Measurements from ENCODE around the gene LRRK1. TPM values are rescaled to one million over a fixed set of nuclear protein-coding genes. Genes with fewer than 3 reads are reported as not detected.

Gene LRRK1
- total RNA-seq, 2 donors from 2014 or later: 1.5 to 2.1 TPM

- Mint-ChIP-seq H3K4me1 (no peaks in the 10 kb centered on the region), H3K27me3 (peaks cover 35% of the 10 kb centered on the region), H3K4me3 (no peak overlapping the region), H3K36me3 (ENCODE audit: low read depth) (no peaks in the 10 kb centered on the region), H3K27ac (no peak overlapping the region)
- no peaks in the 10 kb centered on the region for H3K9me3 ChIP-seq (ENCODE audit: control insufficient read depth, low read length, poor library complexity, severe bottlenecking)
- DNase-seq (no peak), ATAC-seq (no peak)
These were observed 75.7 kb downstream of the LRRK1 start for GRCh38 chr15:100994597-100995446.

DNA sequence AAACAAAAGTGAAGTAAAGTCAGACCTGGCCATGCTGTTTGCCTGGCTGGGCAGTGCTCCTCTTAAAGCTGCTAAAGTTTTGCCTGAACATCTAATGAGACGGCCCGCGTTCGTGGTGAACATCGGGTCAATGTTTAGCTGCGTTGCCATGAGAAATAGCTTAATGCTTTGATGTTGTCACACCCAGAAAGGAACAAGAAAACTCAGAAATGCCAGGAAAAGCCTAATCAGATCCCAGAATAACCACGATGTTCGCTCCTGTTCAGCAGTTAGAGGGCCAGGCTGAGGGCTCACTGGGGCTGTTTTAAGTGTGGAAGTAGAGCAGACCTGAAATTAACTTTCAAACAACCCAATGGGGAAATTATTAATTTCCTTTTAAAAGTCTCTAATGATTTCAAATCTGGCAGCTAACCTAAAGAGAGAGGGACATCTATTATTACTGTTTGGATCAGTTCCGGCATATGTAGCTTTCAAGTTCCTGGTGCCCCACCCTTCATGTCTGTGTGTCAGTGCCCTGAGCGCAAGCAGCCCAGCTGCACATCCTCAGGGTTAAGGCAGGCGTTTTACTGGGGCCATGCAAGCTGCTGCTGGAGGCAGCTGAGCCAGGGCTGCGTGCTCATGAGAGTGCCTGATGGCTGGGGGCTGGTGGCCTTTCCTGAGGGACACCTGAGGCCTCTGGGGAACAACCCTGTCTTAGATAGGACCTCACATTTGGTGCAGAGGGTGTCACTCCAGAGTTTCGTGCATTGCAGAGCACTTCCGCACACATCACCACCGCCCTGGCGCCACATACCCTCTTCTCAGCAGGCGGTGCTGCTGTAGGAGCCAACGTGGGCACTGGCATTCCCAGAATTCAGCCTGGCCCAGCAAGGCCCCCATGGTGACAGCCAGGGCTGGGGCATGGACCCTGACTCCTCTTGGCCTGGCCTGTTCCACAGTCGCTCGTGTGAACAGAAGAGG, 76.6 kb downstream of the LRRK1 start:
- Mint-ChIP-seq H3K27me3 (peaks cover 44% of the 10 kb centered on the region), H3K36me3 (ENCODE audit: low read depth) (no peaks in the 10 kb centered on the region), H3K27ac (no peak overlapping the region), H3K4me3 (no peak overlapping the region), H3K4me1 (no peaks in the 10 kb centered on the region)
- ATAC-seq: no peak
- H3K9me3 ChIP-seq (ENCODE audit: control insufficient read depth, low read length, poor library complexity, severe bottlenecking): no peaks in the 10 kb centered on the region
- DNase-seq: no peak

GRCh38 chr15:100997442-100997841, 78.3 kb downstream of the LRRK1 start:
- H3K36me3 Mint-ChIP-seq (ENCODE audit: low read depth): no peaks in the 10 kb centered on the region
- H3K27me3 Mint-ChIP-seq: peaks cover 58% of the 10 kb centered on the region
- H3K27ac Mint-ChIP-seq: no peak overlapping the region
- ATAC-seq (no peak), DNase-seq (no peak)
- no peaks in the 10 kb centered on the region for H3K9me3 ChIP-seq (ENCODE audit: control insufficient read depth, low read length, poor library complexity, severe bottlenecking)
- H3K4me1 Mint-ChIP-seq: peaks cover 3% of the 10 kb centered on the region
- H3K4me3 Mint-ChIP-seq: no peak overlapping the region

DNA sequence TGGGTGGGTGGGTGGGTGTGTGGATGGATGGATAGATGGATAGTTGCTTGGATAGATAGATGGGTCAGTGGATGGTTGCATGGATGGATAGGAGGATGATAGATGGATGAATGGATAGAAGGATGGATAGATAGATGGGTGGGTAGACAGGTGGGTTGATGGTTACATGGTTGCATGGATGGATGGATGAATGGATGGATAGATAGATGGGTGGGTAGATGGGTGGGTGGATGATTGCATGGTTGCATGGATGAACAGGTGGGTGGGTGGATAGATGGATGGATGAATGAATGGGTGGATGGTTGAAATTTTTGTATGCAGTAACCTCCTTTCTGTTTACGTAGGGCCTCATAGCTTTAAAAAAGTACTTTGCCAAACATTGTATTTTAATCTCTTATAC, 79.5 kb downstream of the LRRK1 start:
- Mint-ChIP-seq H3K27ac (no peak overlapping the region), H3K27me3 (peaks cover 60% of the 10 kb centered on the region), H3K36me3 (ENCODE audit: low read depth) (no peaks in the 10 kb centered on the region), H3K4me3 (no peak overlapping the region), H3K4me1 (peaks cover 3% of the 10 kb centered on the region)
- H3K9me3 ChIP-seq (ENCODE audit: control insufficient read depth, low read length, poor library complexity, severe bottlenecking): no peaks in the 10 kb centered on the region
- no peak for DNase-seq
- no peak for ATAC-seq

GRCh38 chr15:100999369-100999768, 80.2 kb downstream of the LRRK1 start:
- no peak overlapping the region for H3K27ac Mint-ChIP-seq
- DNase-seq (no peak), ATAC-seq (no peak)
- no peaks in the 10 kb centered on the region for H3K9me3 ChIP-seq (ENCODE audit: control insufficient read depth, low read length, poor library complexity, severe bottlenecking)
- no peak overlapping the region for H3K4me3 Mint-ChIP-seq
- no peaks in the 10 kb centered on the region for H3K36me3 Mint-ChIP-seq (ENCODE audit: low read depth)
- H3K4me1 Mint-ChIP-seq: peaks cover 3% of the 10 kb centered on the region
- peaks cover 60% of the 10 kb centered on the region for H3K27me3 Mint-ChIP-seq

- no peak for ATAC-seq
- H3K27me3 Mint-ChIP-seq: peaks cover 59% of the 10 kb centered on the region
- H3K27ac Mint-ChIP-seq: no peak overlapping the region
- no peaks in the 10 kb centered on the region for H3K9me3 ChIP-seq (ENCODE audit: control insufficient read depth, low read length, poor library complexity, severe bottlenecking)
- no peaks in the 10 kb centered on the region for H3K36me3 Mint-ChIP-seq (ENCODE audit: low read depth)
- DNase-seq: no peak
- peaks cover 3% of the 10 kb centered on the region for H3K4me1 Mint-ChIP-seq
- no peak overlapping the region for H3K4me3 Mint-ChIP-seq
These were observed 81.1 kb downstream of the LRRK1 start for GRCh38 chr15:101000271-101000681.

DNA sequence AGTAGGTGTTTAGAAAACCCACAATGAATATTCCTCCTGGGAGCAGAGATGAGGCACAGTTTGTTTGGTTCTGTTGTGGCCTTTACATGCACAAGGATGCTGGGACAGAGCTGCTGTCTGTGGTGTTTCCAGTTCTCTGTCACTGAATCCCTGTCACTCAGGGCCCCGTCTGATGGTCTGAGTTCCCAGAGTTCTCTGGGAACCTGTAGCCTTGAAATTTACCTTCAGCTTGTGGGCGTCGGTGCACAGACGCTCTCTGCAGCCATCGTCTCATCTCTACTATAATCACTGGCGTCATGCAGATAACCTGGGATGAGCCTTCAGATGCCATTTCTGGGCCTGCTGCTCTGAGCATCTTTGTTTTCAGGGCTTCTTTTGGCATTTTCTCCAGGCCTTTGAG, 81.9 kb downstream of the LRRK1 start:
- H3K27me3 Mint-ChIP-seq: peaks cover 56% of the 10 kb centered on the region
- H3K4me1 Mint-ChIP-seq: peaks cover 3% of the 10 kb centered on the region
- no peak for DNase-seq
- H3K36me3 Mint-ChIP-seq (ENCODE audit: low read depth): no peaks in the 10 kb centered on the region
- H3K4me3 Mint-ChIP-seq: no peak overlapping the region
- H3K9me3 ChIP-seq (ENCODE audit: control insufficient read depth, low read length, poor library complexity, severe bottlenecking): no peaks in the 10 kb centered on the region
- no peak for ATAC-seq
- H3K27ac Mint-ChIP-seq: no peak overlapping the region

GRCh38 chr15:101001796-101002195, 82.6 kb downstream of the LRRK1 start:
- DNase-seq (no peak), ATAC-seq (no peak)
- Mint-ChIP-seq H3K4me1 (peaks cover 3% of the 10 kb centered on the region), H3K36me3 (ENCODE audit: low read depth) (no peaks in the 10 kb centered on the region), H3K27ac (no peak overlapping the region), H3K27me3 (peaks cover 49% of the 10 kb centered on the region), H3K4me3 (no peak overlapping the region)
- no peaks in the 10 kb centered on the region for H3K9me3 ChIP-seq (ENCODE audit: control insufficient read depth, low read length, poor library complexity, severe bottlenecking)

DNA sequence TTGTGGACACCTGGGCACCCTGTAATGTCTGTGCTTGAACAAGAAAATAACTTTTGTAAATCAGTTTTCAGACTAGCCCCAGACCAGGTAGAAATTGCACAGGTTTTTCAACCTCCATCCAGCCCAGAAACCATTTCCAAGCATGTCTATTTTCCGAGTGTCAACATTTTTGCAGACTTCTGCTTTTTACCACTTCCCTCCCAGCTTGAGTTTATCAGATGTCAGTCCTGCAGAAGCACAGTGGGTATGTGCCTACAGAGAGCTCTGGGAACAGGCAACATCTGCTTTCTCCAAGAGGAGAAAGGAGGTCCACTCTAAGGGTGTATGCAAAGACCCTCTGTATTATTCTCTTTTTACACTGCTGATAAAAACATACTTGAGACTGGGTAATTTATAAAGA, 83.9 kb downstream of the LRRK1 start:
- H3K36me3 Mint-ChIP-seq (ENCODE audit: low read depth): no peaks in the 10 kb centered on the region
- no peaks in the 10 kb centered on the region for H3K9me3 ChIP-seq (ENCODE audit: control insufficient read depth, low read length, poor library complexity, severe bottlenecking)
- no peak for DNase-seq
- H3K27ac Mint-ChIP-seq: no peak overlapping the region
- peaks cover 48% of the 10 kb centered on the region for H3K27me3 Mint-ChIP-seq
- H3K4me3 Mint-ChIP-seq: no peak overlapping the region
- H3K4me1 Mint-ChIP-seq: peaks cover 8% of the 10 kb centered on the region
- ATAC-seq: no peak

DNA sequence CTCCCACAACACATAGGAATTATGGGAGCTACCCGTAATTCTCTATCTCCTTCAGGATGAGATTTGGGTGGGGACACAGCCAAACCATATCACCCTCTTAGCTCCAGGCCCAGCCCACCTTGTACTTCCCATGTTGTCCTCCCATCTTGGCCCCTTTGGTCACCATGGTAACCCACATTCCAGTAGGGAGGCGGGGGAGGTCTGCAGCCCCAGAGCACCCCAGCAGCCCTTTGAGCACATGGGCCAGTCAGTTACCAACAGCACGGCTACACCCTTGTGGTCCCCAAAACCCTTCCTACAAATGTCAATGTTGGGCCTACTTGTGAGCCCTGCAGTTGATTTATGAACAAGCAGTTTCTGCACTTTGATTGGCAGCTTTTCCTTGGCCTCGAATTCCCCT, 84.5 kb downstream of the LRRK1 start:
- H3K4me3 Mint-ChIP-seq: no peak overlapping the region
- no peaks in the 10 kb centered on the region for H3K9me3 ChIP-seq (ENCODE audit: control insufficient read depth, low read length, poor library complexity, severe bottlenecking)
- peaks cover 48% of the 10 kb centered on the region for H3K27me3 Mint-ChIP-seq
- H3K36me3 Mint-ChIP-seq (ENCODE audit: low read depth): no peaks in the 10 kb centered on the region
- no peak for DNase-seq
- ATAC-seq: no peak
- H3K27ac Mint-ChIP-seq: no peak overlapping the region
- H3K4me1 Mint-ChIP-seq: peaks cover 14% of the 10 kb centered on the region

GRCh38 chr15:101004500-101004899, 85.3 kb downstream of the LRRK1 start:
- no peak for ATAC-seq
- Mint-ChIP-seq H3K27me3 (peaks cover 44% of the 10 kb centered on the region), H3K4me1 (peaks cover 15% of the 10 kb centered on the region), H3K36me3 (ENCODE audit: low read depth) (no peaks in the 10 kb centered on the region), H3K4me3 (no peak overlapping the region), H3K27ac (no peak overlapping the region)
- no peaks in the 10 kb centered on the region for H3K9me3 ChIP-seq (ENCODE audit: control insufficient read depth, low read length, poor library complexity, severe bottlenecking)
- no peak for DNase-seq

- no peak overlapping the region for H3K27ac Mint-ChIP-seq
- DNase-seq (no peak), ATAC-seq (no peak)
- no peaks in the 10 kb centered on the region for H3K9me3 ChIP-seq (ENCODE audit: control insufficient read depth, low read length, poor library complexity, severe bottlenecking)
- H3K27me3 Mint-ChIP-seq: peaks cover 37% of the 10 kb centered on the region
- H3K4me1 Mint-ChIP-seq: peaks cover 15% of the 10 kb centered on the region
- H3K36me3 Mint-ChIP-seq (ENCODE audit: low read depth): no peaks in the 10 kb centered on the region
- H3K4me3 Mint-ChIP-seq: no peak overlapping the region
These were observed 86.0 kb downstream of the LRRK1 start for GRCh38 chr15:101004986-101005747.

Measured in T-helper 17 cell (primary cell).